EL (cell line): ENCODE data around the gene EPHX1.
A peak's percentile ranks its signal among the peaks of the same experiment; 100 is the strongest.
"Not testable (repeated sequence)": the region's sequence is repeated elsewhere in the genome, so short reads cannot be mapped to it uniquely, and the experiment has no call there.

Source experiments
- DNase-seq: peaks from one replicate; pipeline ENCODE4 v3.0.0-alpha.2; 2016

EPHX1 gene

GRCh38 chr1:225817611-225818061 is 7.7 kb downstream of the EPHX1 start:
- peak; percentile 88 for DNase-seq

- DNase-seq: no peak
These were observed 8.3 kb downstream of the EPHX1 start for GRCh38 chr1:225818229-225818628.

GRCh38 chr1:225819346-225820192 is 9.6 kb downstream of the EPHX1 start:
- DNase-seq: no peak

GRCh38 chr1:225820522-225821120 is 10.7 kb downstream of the EPHX1 start:
- no peak for DNase-seq

GRCh38 chr1:225822655-225823403 is 12.9 kb downstream of the EPHX1 start:
- DNase-seq: no peak

GRCh38 chr1:225823811-225824261 is 13.9 kb downstream of the EPHX1 start:
- DNase-seq: no peak

- DNase-seq: no peak
These were observed 14.6 kb downstream of the EPHX1 start for GRCh38 chr1:225824533-225824941.

GRCh38 chr1:225825078-225825477 is 15.2 kb downstream of the EPHX1 start:
- no peak for DNase-seq

GRCh38 chr1:225825607-225826007 is 15.7 kb downstream of the EPHX1 start:
- no peak for DNase-seq

- no peak for DNase-seq
These were observed 17.2 kb downstream of the EPHX1 start for GRCh38 chr1:225827076-225827475.

- DNase-seq: no peak
These were observed 18.9 kb downstream of the EPHX1 start for GRCh38 chr1:225828706-225829345.

GRCh38 chr1:225830841-225831240 is 20.9 kb downstream of the EPHX1 start:
- no peak for DNase-seq

- no peak for DNase-seq
These were observed 24.7 kb downstream of the EPHX1 start for GRCh38 chr1:225834417-225835329.

GRCh38 chr1:225835856-225836255 is 25.9 kb downstream of the EPHX1 start:
- no peak for DNase-seq

GRCh38 chr1:225836296-225836695 is 26.4 kb downstream of the EPHX1 start:
- not testable (repeated sequence) for DNase-seq

GRCh38 chr1:225838793-225839192 is 28.9 kb downstream of the EPHX1 start:
- DNase-seq: no peak

- no peak for DNase-seq
These were observed 30.3 kb downstream of the EPHX1 start for GRCh38 chr1:225840223-225840610.

- no peak for DNase-seq
These were observed 30.8 kb downstream of the EPHX1 start for GRCh38 chr1:225840713-225841112.

- no peak for DNase-seq
These were observed 32.1 kb downstream of the EPHX1 start for GRCh38 chr1:225842074-225842473.

- DNase-seq: no peak
These were observed 33.0 kb downstream of the EPHX1 start for GRCh38 chr1:225842788-225843425.

GRCh38 chr1:225843426-225843795 is 33.5 kb downstream of the EPHX1 start:
- DNase-seq: no peak
